Activated naive CD8-positive, alpha-beta T cell treated with anti-CD3 and anti-CD28 coated beads, Interleukin-2, amount 10 ng/mL, durations not matched to agents 7 days and 5 days (primary cell): Measurements from ENCODE around the gene SOHLH2. TPM values are rescaled to one million over a fixed set of nuclear protein-coding genes. Genes with fewer than 3 reads are reported as not detected.

ENCODE experiments used
- ATAC-seq: fragments of 150-1000 bp; cut with Tn5 transposase; one replicate; pipeline ENCODE4 v1.10.0; 2021; ENCODE audit warnings: low read depth, moderate library complexity
- POLR2A ChIA-PET: fragments of 350-600 bp; sonication (Branson Sonifier 250); formaldehyde crosslinking; loops from one replicate; lab custom pipeline; 2021; ENCODE audit warnings: antibody characterized with exemption; lab: Charles Lee
- DNase-seq: peaks from one replicate; pipeline ENCODE4 v3.0.0; 2021
- H3K27ac Mint-ChIP-seq: one replicate; pipeline ENCODE4 v1.8.0; 2022; ENCODE audit warnings: mild to moderate bottlenecking, mixed read lengths
- H3K27me3 Mint-ChIP-seq: one replicate; pipeline ENCODE4 v1.8.0; 2022; ENCODE audit warnings: mild to moderate bottlenecking, moderate library complexity, mixed read lengths
- H3K36me3 Mint-ChIP-seq: one replicate; pipeline ENCODE4 v1.8.0; 2021; ENCODE audit warnings: mild to moderate bottlenecking, mixed read lengths
- H3K4me1 Mint-ChIP-seq: one replicate; pipeline ENCODE4 v1.8.0; 2021; ENCODE audit warnings: mixed read lengths
- H3K4me3 Mint-ChIP-seq: one replicate; pipeline ENCODE4 v1.8.0; 2022; ENCODE audit warnings: mild to moderate bottlenecking, moderate library complexity, mixed read lengths
- H3K9me3 Mint-ChIP-seq: one replicate; pipeline ENCODE4 v1.8.0; 2021; ENCODE audit warnings: mixed read lengths
- total RNA-seq, 2 experiments: library from RNA; stranded (reverse); gene quantifications; one replicate each; pipeline ENCODE4 v1.2.3, GENCODE V29; 2021

SOHLH2 gene
- total RNA-seq, 2 experiments from 2014 or later: not detected

GRCh38 chr13:36219883-36220282 lies 5.5 kb upstream of the SOHLH2 start:
- H3K27ac Mint-ChIP-seq: no peak overlapping the region
- H3K27me3 Mint-ChIP-seq: no peaks in the 10 kb centered on the region
- H3K4me1 Mint-ChIP-seq: no peaks in the 10 kb centered on the region
- no peak for ATAC-seq
- no peak for DNase-seq
- no peaks in the 10 kb centered on the region for H3K36me3 Mint-ChIP-seq
- H3K4me3 Mint-ChIP-seq: no peak overlapping the region
- POLR2A ChIA-PET: no interaction called here
- H3K9me3 Mint-ChIP-seq: peaks cover 10% of the 10 kb centered on the region

- DNase-seq (no peak), ATAC-seq (no peak)
- POLR2A ChIA-PET: no interaction called here
- no peaks in the 10 kb centered on the region for H3K4me1 Mint-ChIP-seq
- no peaks in the 10 kb centered on the region for H3K27me3 Mint-ChIP-seq
- no peak overlapping the region for H3K4me3 Mint-ChIP-seq
- H3K9me3 Mint-ChIP-seq: peaks cover 6% of the 10 kb centered on the region
- no peak overlapping the region for H3K27ac Mint-ChIP-seq
- H3K36me3 Mint-ChIP-seq: no peaks in the 10 kb centered on the region
Observed at GRCh38 chr13:36217456-36217855, 3.1 kb upstream of the SOHLH2 start.

- Mint-ChIP-seq H3K4me3 (no peak overlapping the region), H3K9me3 (peaks cover 3% of the 10 kb centered on the region), H3K27ac (no peak overlapping the region), H3K4me1 (no peaks in the 10 kb centered on the region), H3K36me3 (no peaks in the 10 kb centered on the region), H3K27me3 (peaks cover 2% of the 10 kb centered on the region)
- no peak for DNase-seq
- ATAC-seq: no peak
- POLR2A ChIA-PET: no interaction called here
Observed at GRCh38 chr13:36212789-36213188, 1.6 kb downstream of the SOHLH2 start.

- no peak overlapping the region for H3K27ac Mint-ChIP-seq
- no peaks in the 10 kb centered on the region for H3K4me1 Mint-ChIP-seq
- H3K4me3 Mint-ChIP-seq: no peak overlapping the region
- POLR2A ChIA-PET: no interaction called here
- no peak for DNase-seq
- H3K27me3 Mint-ChIP-seq: peaks cover 2% of the 10 kb centered on the region
- ATAC-seq: no peak
- H3K36me3 Mint-ChIP-seq: no peaks in the 10 kb centered on the region
- peaks cover 3% of the 10 kb centered on the region for H3K9me3 Mint-ChIP-seq
Observed at GRCh38 chr13:36211567-36211966, 2.8 kb downstream of the SOHLH2 start.

- ATAC-seq (no peak), DNase-seq (no peak)
- Mint-ChIP-seq H3K27me3 (peaks cover 2% of the 10 kb centered on the region), H3K4me1 (no peaks in the 10 kb centered on the region), H3K9me3 (peaks cover 3% of the 10 kb centered on the region), H3K4me3 (no peak overlapping the region), H3K27ac (no peak overlapping the region), H3K36me3 (no peaks in the 10 kb centered on the region)
- POLR2A ChIA-PET: no interaction called here
Observed at GRCh38 chr13:36210738-36211137, 3.6 kb downstream of the SOHLH2 start.

GRCh38 chr13:36207672-36208071 lies 6.7 kb downstream of the SOHLH2 start:
- Mint-ChIP-seq H3K9me3 (no peaks in the 10 kb centered on the region), H3K4me3 (no peak overlapping the region), H3K27ac (no peak overlapping the region), H3K36me3 (no peaks in the 10 kb centered on the region), H3K4me1 (no peaks in the 10 kb centered on the region), H3K27me3 (peaks cover 2% of the 10 kb centered on the region)
- no peak for ATAC-seq
- POLR2A ChIA-PET: no interaction called here
- DNase-seq: no peak

- no peak for ATAC-seq
- DNase-seq: no peak
- H3K36me3 Mint-ChIP-seq: no peaks in the 10 kb centered on the region
- H3K4me1 Mint-ChIP-seq: no peaks in the 10 kb centered on the region
- no peak overlapping the region for H3K4me3 Mint-ChIP-seq
- POLR2A ChIA-PET: no interaction called here
- H3K27me3 Mint-ChIP-seq: no peaks in the 10 kb centered on the region
- no peaks in the 10 kb centered on the region for H3K9me3 Mint-ChIP-seq
- no peak overlapping the region for H3K27ac Mint-ChIP-seq
Observed at GRCh38 chr13:36193151-36193855, 21.1 kb downstream of the SOHLH2 start.

- Mint-ChIP-seq H3K4me1 (no peaks in the 10 kb centered on the region), H3K36me3 (no peaks in the 10 kb centered on the region), H3K27ac (no peak overlapping the region), H3K9me3 (no peaks in the 10 kb centered on the region), H3K27me3 (no peaks in the 10 kb centered on the region), H3K4me3 (no peak overlapping the region)
- ATAC-seq (no peak), DNase-seq (no peak)
- POLR2A ChIA-PET: no interaction called here
Observed at GRCh38 chr13:36192166-36192565, 22.2 kb downstream of the SOHLH2 start.

- H3K27ac Mint-ChIP-seq: no peak overlapping the region
- H3K4me3 Mint-ChIP-seq: no peak overlapping the region
- no peaks in the 10 kb centered on the region for H3K4me1 Mint-ChIP-seq
- ATAC-seq (no peak), DNase-seq (no peak)
- POLR2A ChIA-PET: no interaction called here
- H3K36me3 Mint-ChIP-seq: no peaks in the 10 kb centered on the region
- H3K9me3 Mint-ChIP-seq: no peaks in the 10 kb centered on the region
- no peaks in the 10 kb centered on the region for H3K27me3 Mint-ChIP-seq
Observed at GRCh38 chr13:36190771-36191170, 23.6 kb downstream of the SOHLH2 start.

GRCh38 chr13:36188441-36188840 lies 25.9 kb downstream of the SOHLH2 start:
- POLR2A ChIA-PET: no interaction called here
- ATAC-seq: no peak
- DNase-seq: no peak
- no peaks in the 10 kb centered on the region for H3K9me3 Mint-ChIP-seq
- H3K4me1 Mint-ChIP-seq: no peaks in the 10 kb centered on the region
- H3K27ac Mint-ChIP-seq: no peak overlapping the region
- H3K4me3 Mint-ChIP-seq: no peak overlapping the region
- no peaks in the 10 kb centered on the region for H3K36me3 Mint-ChIP-seq
- H3K27me3 Mint-ChIP-seq: no peaks in the 10 kb centered on the region

- H3K27me3 Mint-ChIP-seq: peaks cover 2% of the 10 kb centered on the region
- H3K4me3 Mint-ChIP-seq: no peak overlapping the region
- no peaks in the 10 kb centered on the region for H3K36me3 Mint-ChIP-seq
- no peaks in the 10 kb centered on the region for H3K4me1 Mint-ChIP-seq
- no peak for DNase-seq
- ATAC-seq: no peak
- peaks cover 2% of the 10 kb centered on the region for H3K9me3 Mint-ChIP-seq
- POLR2A ChIA-PET: no interaction called here
- H3K27ac Mint-ChIP-seq: no peak overlapping the region
Observed at GRCh38 chr13:36183901-36184300, 30.5 kb downstream of the SOHLH2 start.

GRCh38 chr13:36175621-36176020 lies 38.7 kb downstream of the SOHLH2 start:
- H3K9me3 Mint-ChIP-seq: peaks cover 2% of the 10 kb centered on the region
- no peaks in the 10 kb centered on the region for H3K4me1 Mint-ChIP-seq
- ATAC-seq (no peak), DNase-seq (no peak)
- H3K36me3 Mint-ChIP-seq: no peaks in the 10 kb centered on the region
- peaks cover 2% of the 10 kb centered on the region for H3K27me3 Mint-ChIP-seq
- no peak overlapping the region for H3K27ac Mint-ChIP-seq
- POLR2A ChIA-PET: no interaction called here
- H3K4me3 Mint-ChIP-seq: no peak overlapping the region

GRCh38 chr13:36174923-36175322 lies 39.4 kb downstream of the SOHLH2 start:
- no peak for DNase-seq
- no peak for ATAC-seq
- H3K36me3 Mint-ChIP-seq: no peaks in the 10 kb centered on the region
- peaks cover 2% of the 10 kb centered on the region for H3K9me3 Mint-ChIP-seq
- peaks cover 2% of the 10 kb centered on the region for H3K27me3 Mint-ChIP-seq
- H3K4me3 Mint-ChIP-seq: no peak overlapping the region
- H3K27ac Mint-ChIP-seq: no peak overlapping the region
- POLR2A ChIA-PET: no interaction called here
- no peaks in the 10 kb centered on the region for H3K4me1 Mint-ChIP-seq

GRCh38 chr13:36173571-36174322 lies 40.6 kb downstream of the SOHLH2 start:
- Mint-ChIP-seq H3K27ac (no peak overlapping the region), H3K4me1 (no peaks in the 10 kb centered on the region), H3K9me3 (no peaks in the 10 kb centered on the region), H3K36me3 (no peaks in the 10 kb centered on the region), H3K4me3 (no peak overlapping the region), H3K27me3 (no peaks in the 10 kb centered on the region)
- POLR2A ChIA-PET: no interaction called here
- DNase-seq: no peak
- no peak for ATAC-seq
